HepG2 (cell line): ENCODE data around the gene ZNF500. TPM values are rescaled to one million over a fixed set of nuclear protein-coding genes. Genes with fewer than 3 reads are reported as not detected.

Experiments used
- AGO1 ChIP-seq: fragments of 200-400 bp; formaldehyde crosslinking; IDR thresholded peaks from 2 replicates; pipeline ENCODE4 v1.6.1; 2017; ENCODE audit warnings: mild to moderate bottlenecking, low read depth, low read length, moderate library complexity; ENCODE audit not compliant: poor library complexity, severe bottlenecking
- CENPBD1 ChIP-seq: sonication (generic); formaldehyde crosslinking; IDR thresholded peaks from 2 replicates; pipeline ENCODE4 v1.8.0; 2022; ENCODE audit warnings: missing genetic modification reagents, low read depth, mild to moderate bottlenecking, borderline replicate concordance
- ELF1 ChIP-seq: sonication (generic); formaldehyde crosslinking; IDR thresholded peaks from 2 replicates; pipeline ENCODE4 v1.4.0; 2020; ENCODE audit warnings: missing genetic modification reagents
- ETS1 ChIP-seq: sonication (generic); formaldehyde crosslinking; IDR thresholded peaks from 2 replicates; pipeline ENCODE4 v1.4.0; 2020; ENCODE audit warnings: missing genetic modification reagents
- EZH2 ChIP-seq: conservative IDR thresholded peaks from 2 replicates; pipeline ENCODE4 v1.6.1; 2012; ENCODE audit warnings: mild to moderate bottlenecking, low read depth, low read length, moderate library complexity
- HMG20A ChIP-seq: IDR thresholded peaks from 2 replicates; pipeline ENCODE4 v1.6.1; 2016; ENCODE audit warnings: borderline replicate concordance
- HMG20B ChIP-seq: conservative IDR thresholded peaks from 2 replicates; pipeline ENCODE4 v1.6.1; 2016; ENCODE audit warnings: missing genetic modification reagents, missing compliant biosample characterization
- HMGA1 ChIP-seq: sonication (generic); formaldehyde crosslinking; conservative IDR thresholded peaks from 2 replicates; pipeline ENCODE4 v1.4.0; 2020; ENCODE audit warnings: missing genetic modification reagents
- MYNN ChIP-seq: sonication (generic); formaldehyde crosslinking; IDR thresholded peaks from 2 replicates; pipeline ENCODE4 v1.4.0; 2020; ENCODE audit warnings: mild to moderate bottlenecking, low read depth, missing genetic modification reagents
- NKX3-1 ChIP-seq: sonication (generic); formaldehyde crosslinking; IDR thresholded peaks from 2 replicates; pipeline ENCODE4 v1.5.0; 2020; ENCODE audit warnings: missing genetic modification reagents
- POGZ ChIP-seq: sonication (generic); formaldehyde crosslinking; IDR thresholded peaks from 2 replicates; pipeline ENCODE4 v1.4.0; 2020; ENCODE audit warnings: mild to moderate bottlenecking, missing genetic modification reagents
- RBAK ChIP-seq: sonication (generic); formaldehyde crosslinking; IDR thresholded peaks from 2 replicates; pipeline ENCODE4 v1.5.1; 2020; ENCODE audit warnings: mild to moderate bottlenecking, missing genetic modification reagents
- SAP130 ChIP-seq: IDR thresholded peaks from 2 replicates; pipeline ENCODE4 v1.6.1; 2016; ENCODE audit warnings: low read depth
- SRSF1 ChIP-seq: fragments of 200-400 bp; formaldehyde crosslinking; optimal IDR thresholded peaks from 2 replicates; pipeline ENCODE3; 2017; ENCODE audit warnings: mild to moderate bottlenecking, low read depth, low read length, moderate library complexity
- SRSF9 ChIP-seq: fragments of 200-400 bp; formaldehyde crosslinking; IDR thresholded peaks from 2 replicates; pipeline ENCODE4 v1.6.1; 2018; ENCODE audit warnings: borderline replicate concordance, mild to moderate bottlenecking, low read depth, low read length; ENCODE audit not compliant: insufficient read depth, poor library complexity, severe bottlenecking
- SRY ChIP-seq: sonication (generic); formaldehyde crosslinking; IDR thresholded peaks from 2 replicates; pipeline ENCODE4 v1.8.0; 2022; ENCODE audit warnings: mild to moderate bottlenecking, missing genetic modification reagents
- TGIF2 ChIP-seq: IDR thresholded peaks from 2 replicates; pipeline ENCODE4 v1.6.1; 2016; ENCODE audit warnings: control low read depth, missing compliant biosample characterization
- THAP11 ChIP-seq: IDR thresholded peaks from 2 replicates; pipeline ENCODE4 v1.6.1; 2016; ENCODE audit warnings: missing biosample characterization, missing genetic modification reagents
- ZBTB2 ChIP-seq: sonication (generic); formaldehyde crosslinking; IDR thresholded peaks from 2 replicates; pipeline ENCODE4 v1.8.0; 2022; ENCODE audit warnings: low read depth, missing genetic modification reagents
- ZFP36L1 ChIP-seq: sonication (generic); formaldehyde crosslinking; IDR thresholded peaks from 2 replicates; pipeline ENCODE4 v1.8.0; 2022; ENCODE audit warnings: mild to moderate bottlenecking, missing genetic modification reagents, moderate library complexity
- ZNF138 ChIP-seq: sonication (generic); formaldehyde crosslinking; IDR thresholded peaks from 2 replicates; pipeline ENCODE4 v1.5.0; 2020; ENCODE audit warnings: mild to moderate bottlenecking, low read depth, missing genetic modification reagents
- ZNF292 ChIP-seq: sonication (generic); formaldehyde crosslinking; IDR thresholded peaks from 2 replicates; pipeline ENCODE4 v1.8.1; 2022; ENCODE audit warnings: mild to moderate bottlenecking, low read depth, missing genetic modification reagents, borderline replicate concordance
- ZNF3 ChIP-seq: IDR thresholded peaks from 2 replicates; pipeline ENCODE4 v1.7.0; 2017; ENCODE audit warnings: inconsistent platforms
- ZNF331 ChIP-seq: sonication (generic); formaldehyde crosslinking; IDR thresholded peaks from 2 replicates; pipeline ENCODE4 v1.4.0; 2020; ENCODE audit warnings: missing genetic modification reagents
- ZNF530 ChIP-seq: sonication (generic); formaldehyde crosslinking; IDR thresholded peaks from 2 replicates; pipeline ENCODE4 v1.5.0; 2020; ENCODE audit warnings: low read depth, mild to moderate bottlenecking, missing genetic modification reagents
- ZNF556 ChIP-seq: sonication (generic); formaldehyde crosslinking; IDR thresholded peaks from 2 replicates; pipeline ENCODE4 v1.4.0; 2020; ENCODE audit warnings: mild to moderate bottlenecking, missing genetic modification reagents, borderline replicate concordance
- ZSCAN31 ChIP-seq: sonication (generic); formaldehyde crosslinking; IDR thresholded peaks from 2 replicates; pipeline ENCODE4 v1.5.0; 2020; ENCODE audit warnings: low read depth, mild to moderate bottlenecking, missing genetic modification reagents
- polyA plus RNA-seq, 8 experiments: library from polyadenylated mRNA; depleted of rRNA in 3 of 8; stranded (reverse) in 7 of 8; unstranded in 1 of 8; fragments of >200 nt; fragmentation: Illumina TruSeq in 4 of 8; extraction: Trizol in 4 of 8; gene quantifications; 2 replicates each; pipeline versions ENCODE4 v1.2.1 to v1.2.3, GENCODE V29; 2011 to 2016; ENCODE audit warnings: low read depth in 4 of 8, missing spikeins in 1 of 8, mixed read lengths in 1 of 8; ENCODE audit not compliant: insufficient read depth in 1 of 8
- total RNA-seq, 5 experiments: library from RNA; depleted of rRNA; stranded (reverse); fragments of >200 nt; fragmentation: Illumina TruSeq; extraction: Trizol; gene quantifications; 2 replicates each; pipeline ENCODE4 v1.2.3, GENCODE V29; 2016; ENCODE audit warnings: low read depth in 1 of 5

Gene ZNF500
- total and polyA plus RNA-seq, 2 of the 13 experiments (the other 11 are each of a cell fraction or from before 2014, with no cell fraction given) = 6.1 to 12.2 TPM

- TF ChIP-seq ZNF3 (no peak), MYNN (no peak), SAP130 (CRISPR knock-in tag) (peak; percentile 84), AGO1 (no peak), NKX3-1 (no peak), HMG20A (CRISPR knock-in tag) (no peak), ZBTB2 (CRISPR knock-in tag) (no peak), CENPBD1 (no peak), RBAK (CRISPR knock-in tag) (no peak), ZNF331 (CRISPR knock-in tag) (no peak), ZFP36L1 (CRISPR knock-in tag) (no peak), EZH2 (no peak), THAP11 (peak; percentile 86), ZNF530 (CRISPR knock-in tag) (no peak), POGZ (CRISPR knock-in tag) (no peak), SRSF1 (no peak), SRSF9 (no peak), ZNF556 (no peak), ETS1 (CRISPR knock-in tag) (no peak), ELF1 (CRISPR knock-in tag) (peak; percentile 69; the same call in 1 of the 2 replicates), ZNF292 (CRISPR knock-in tag) (peak; percentile 40; the same call in 1 of the 2 replicates), SRY (no peak), ZSCAN31 (CRISPR knock-in tag) (no peak), HMG20B (CRISPR knock-in tag) (no peak), TGIF2 (CRISPR knock-in tag) (no peak), ZNF138 (CRISPR knock-in tag) (no peak), HMGA1 (CRISPR knock-in tag) (no peak)
These were observed 33.5 kb upstream of the ZNF500 start (continued) for GRCh38 chr16:4800290-4801041.
